Measurements from ENCODE around the gene PIKFYVE. TPM values are rescaled to one million over a fixed set of nuclear protein-coding genes. Genes with fewer than 3 reads are reported as not detected.

The PIKFYVE gene
- total RNA-seq, 1 experiment from 2014 or later = 27.2 TPM

DNA sequence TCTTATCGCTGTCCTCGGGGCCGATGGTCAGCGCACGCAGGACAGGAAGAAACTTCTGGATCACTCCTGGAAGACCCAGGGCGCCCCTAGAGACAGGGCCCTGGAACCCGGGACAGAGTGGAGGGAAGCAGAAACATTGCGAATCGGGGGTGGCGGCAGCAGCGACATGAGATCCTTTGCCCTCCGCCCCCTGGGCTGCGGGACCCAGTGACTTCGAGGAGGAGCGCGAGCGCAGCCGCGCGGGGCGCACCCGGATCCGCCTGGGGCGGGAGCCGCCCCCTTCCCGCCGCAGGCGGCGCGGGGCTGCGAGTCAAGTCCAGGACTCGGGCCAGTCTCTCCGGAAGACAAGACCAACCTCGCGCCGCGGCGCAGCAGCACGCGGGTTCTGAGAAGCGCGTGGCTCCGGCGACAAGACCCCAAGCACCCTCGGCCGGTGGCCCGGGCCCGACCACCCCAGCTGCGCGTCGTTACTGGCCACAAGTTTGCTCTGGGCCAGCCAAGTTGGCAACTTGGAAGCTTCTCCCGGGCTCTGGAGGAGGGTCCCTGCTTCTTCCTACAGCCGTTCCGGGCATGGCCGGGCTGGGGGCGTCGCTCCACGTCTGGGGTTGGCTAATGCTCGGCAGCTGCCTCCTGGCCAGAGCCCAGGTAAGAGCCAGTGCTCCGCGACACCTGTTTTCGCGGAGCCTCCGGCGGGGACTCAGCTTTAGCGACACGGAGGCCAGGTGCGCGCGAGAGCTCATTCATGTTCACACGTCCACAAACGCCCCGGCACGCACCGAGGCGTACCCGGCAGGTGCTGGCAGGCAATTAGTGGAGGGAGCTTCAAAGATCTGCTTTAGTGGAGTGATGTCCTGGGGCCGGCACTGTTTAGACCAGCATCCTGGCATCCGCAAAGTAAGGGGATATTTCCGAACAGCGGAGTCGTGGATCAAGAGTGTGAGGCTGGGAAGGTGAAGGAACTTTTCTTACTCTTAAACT lies 140.7 kb downstream of the PIKFYVE start, which contains the start of gene PTH2R:
Gene PTH2R, plus strand, starts transcription at position 319 of the 978 bp plus-strand sequence. Its CDS starts 252 bp downstream, at position 571.
- Histone ChIP-seq H3K4me1 (ENCODE audit: insufficient read depth, low read length) (no peaks in the 10 kb centered on the region), H3T11ph (ENCODE audit: low read length) (no peak within 1 kb of the TSS), H3K79me2 (ENCODE audit: insufficient read depth, low read length) (no peaks in the 10 kb centered on the region), H3K27ac (ENCODE audit: insufficient read length, low read depth, low read length) (no peak within 1 kb of the TSS), H2BK20ac (ENCODE audit: low read depth, low read length, poor library complexity, severe bottlenecking) (no peak within 1 kb of the TSS), H3K79me1 (ENCODE audit: insufficient read depth, low read depth, low read length, poor library complexity, severe bottlenecking) (no peaks in the 10 kb centered on the region), H4K91ac (ENCODE audit: insufficient read length, low read depth, low read length) (no peak within 1 kb of the TSS), H2BK120ac (ENCODE audit: low read depth, low read length, poor library complexity, severe bottlenecking) (no peak within 1 kb of the TSS), H4K5ac (ENCODE audit: insufficient read length, low read depth, low read length) (no peak within 1 kb of the TSS), H4K8ac (replicated peaks; ENCODE audit: insufficient read length, low read depth, low read length) (no peak within 1 kb of the TSS), H4K20me1 (ENCODE audit: control insufficient read depth, insufficient read depth, insufficient read length) (no peaks in the 10 kb centered on the region), H2AFZ (ENCODE audit: low read length) (no peak within 1 kb of the TSS), H2BK12ac (ENCODE audit: insufficient read length, low read depth, low read length) (no peak within 1 kb of the TSS), H3K27me3 (ENCODE audit: insufficient read depth, low read length) (peaks cover 13% of the 10 kb centered on the region; the same call in 1 of the 2 replicates), H2AK5ac (ENCODE audit: insufficient read length, low read length) (no peak within 1 kb of the TSS), H2BK5ac (ENCODE audit: insufficient read length, low read length) (no peak within 1 kb of the TSS), H3K23me2 (ENCODE audit: insufficient read length, low read depth, low read length, poor library complexity, severe bottlenecking) (peaks cover 5% of the 10 kb centered on the region), H3K23ac (ENCODE audit: insufficient read length, low read depth, low read length) (no peak within 1 kb of the TSS), H3K18ac (ENCODE audit: insufficient read length, low read depth, low read length) (no peak within 1 kb of the TSS), H2BK15ac (ENCODE audit: low read depth, low read length) (no peak within 1 kb of the TSS), H3K9ac (ENCODE audit: extremely low read depth, insufficient read length, low read length) (no peak within 1 kb of the TSS), H3K9me3 (ENCODE audit: control insufficient read depth, low read depth, low read length) (no peaks in the 10 kb centered on the region), H3K4ac (ENCODE audit: low read depth, low read length) (no peak within 1 kb of the TSS), H3K56ac (ENCODE audit: insufficient read length, low read depth, low read length) (no peak within 1 kb of the TSS), H3K4me2 (ENCODE audit: insufficient read depth, insufficient read length, low read length) (peak within 1 kb of the TSS; percentile 61), H3K14ac (ENCODE audit: insufficient read depth, low read length) (peak within 1 kb of the TSS; percentile 65; the same call in 1 of the 2 replicates)
- Mint-ChIP-seq H3K9me3 (no peaks in the 10 kb centered on the region), H3K4me3 (peak within 1 kb of the TSS; percentile 60 to 72), H3K4me1 (peaks cover 6% of the 10 kb centered on the region in 2 experiments; a peak in 3 of 4 replicates), H3K27me3 (ENCODE audit: low read depth) (peaks cover 46% of the 10 kb centered on the region), H3K27ac (no peak within 1 kb of the TSS), H3K36me3 (ENCODE audit: insufficient read depth in 1 of 3, low read depth in 3 of 3) (no peaks in the 10 kb centered on the region)
- WGBS (ENCODE audit: extremely low coverage, insufficient read length, low lambda C conversion rate) = no CpG with 5 or more reads among the region's 82 CpGs
- DNase-seq = peak; percentile 71
- TF ChIP-seq, protein P1, sequence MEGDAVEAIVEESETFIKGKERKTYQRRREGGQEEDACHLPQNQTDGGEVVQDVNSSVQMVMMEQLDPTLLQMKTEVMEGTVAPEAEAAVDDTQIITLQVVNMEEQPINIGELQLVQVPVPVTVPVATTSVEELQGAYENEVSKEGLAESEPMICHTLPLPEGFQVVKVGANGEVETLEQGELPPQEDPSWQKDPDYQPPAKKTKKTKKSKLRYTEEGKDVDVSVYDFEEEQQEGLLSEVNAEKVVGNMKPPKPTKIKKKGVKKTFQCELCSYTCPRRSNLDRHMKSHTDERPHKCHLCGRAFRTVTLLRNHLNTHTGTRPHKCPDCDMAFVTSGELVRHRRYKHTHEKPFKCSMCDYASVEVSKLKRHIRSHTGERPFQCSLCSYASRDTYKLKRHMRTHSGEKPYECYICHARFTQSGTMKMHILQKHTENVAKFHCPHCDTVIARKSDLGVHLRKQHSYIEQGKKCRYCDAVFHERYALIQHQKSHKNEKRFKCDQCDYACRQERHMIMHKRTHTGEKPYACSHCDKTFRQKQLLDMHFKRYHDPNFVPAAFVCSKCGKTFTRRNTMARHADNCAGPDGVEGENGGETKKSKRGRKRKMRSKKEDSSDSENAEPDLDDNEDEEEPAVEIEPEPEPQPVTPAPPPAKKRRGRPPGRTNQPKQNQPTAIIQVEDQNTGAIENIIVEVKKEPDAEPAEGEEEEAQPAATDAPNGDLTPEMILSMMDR (conservative IDR thresholded peaks at IDR 0.05) = peak; percentile 26; the same call in 2 of the 3 replicates
